ENCODE measurements around the gene COL6A5. TPM values are rescaled to one million over a fixed set of nuclear protein-coding genes. Genes with fewer than 3 reads are reported as not detected.
"Not testable (repeated sequence)": the region's sequence is repeated elsewhere in the genome, so short reads cannot be mapped to it uniquely, and the experiment has no call there.

COL6A5 gene
- polyA plus RNA-seq, 4 donors, result 0.03 to 0.13 (median 0.05) TPM

GRCh38 chr3:130383424-130383823 is 38.0 kb downstream of the COL6A5 start:
- no peak for DNase-seq (ENCODE audit: low read depth in 4 of 4, low spot score in 2 of 4)

- DNase-seq (ENCODE audit: low read depth in 4 of 4, low spot score in 2 of 4), result no peak
Measured at GRCh38 chr3:130384476-130385025, 39.1 kb downstream of the COL6A5 start.

- DNase-seq (ENCODE audit: low read depth in 4 of 4, low spot score in 2 of 4), result no peak
Measured at GRCh38 chr3:130386604-130387263, 41.3 kb downstream of the COL6A5 start.

- no peak for DNase-seq (ENCODE audit: low read depth in 4 of 4, low spot score in 2 of 4)
Measured at GRCh38 chr3:130389743-130390478, 44.4 kb downstream of the COL6A5 start.

- DNase-seq (ENCODE audit: low read depth in 4 of 4, low spot score in 2 of 4), result no peak
Measured at GRCh38 chr3:130392266-130392665, 46.8 kb downstream of the COL6A5 start.

GRCh38 chr3:130393594-130393993 is 48.1 kb downstream of the COL6A5 start:
- no peak for DNase-seq (ENCODE audit: low read depth in 4 of 4, low spot score in 2 of 4)

GRCh38 chr3:130395331-130395730 is 49.9 kb downstream of the COL6A5 start:
- DNase-seq (ENCODE audit: low read depth in 4 of 4, low spot score in 2 of 4), result no peak

GRCh38 chr3:130395916-130396315 is 50.4 kb downstream of the COL6A5 start:
- no peak for DNase-seq (ENCODE audit: low read depth in 4 of 4, low spot score in 2 of 4)

GRCh38 chr3:130404401-130404800 is 58.9 kb downstream of the COL6A5 start:
- no peak for DNase-seq (ENCODE audit: low read depth in 4 of 4, low spot score in 2 of 4)

GRCh38 chr3:130405956-130406355 is 60.5 kb downstream of the COL6A5 start:
- no peak for DNase-seq (ENCODE audit: low read depth in 4 of 4, low spot score in 2 of 4)

- not testable (repeated sequence) for DNase-seq (ENCODE audit: low read depth in 4 of 4, low spot score in 2 of 4)
Measured at GRCh38 chr3:130408253-130408652, 62.8 kb downstream of the COL6A5 start.

- DNase-seq (ENCODE audit: low read depth in 4 of 4, low spot score in 2 of 4), result no peak
Measured at GRCh38 chr3:130411320-130411719, 65.8 kb downstream of the COL6A5 start.

- no peak for DNase-seq (ENCODE audit: low read depth in 4 of 4, low spot score in 2 of 4)
Measured at GRCh38 chr3:130412991-130413560, 67.6 kb downstream of the COL6A5 start.

GRCh38 chr3:130414457-130414856 is 69.0 kb downstream of the COL6A5 start:
- no peak for DNase-seq (ENCODE audit: low read depth in 4 of 4, low spot score in 2 of 4)

- DNase-seq (ENCODE audit: low read depth in 4 of 4, low spot score in 2 of 4), result no peak
Measured at GRCh38 chr3:130420466-130420865, 75.0 kb downstream of the COL6A5 start.

- DNase-seq (ENCODE audit: low read depth in 4 of 4, low spot score in 2 of 4), result no peak
Measured at GRCh38 chr3:130423064-130423463, 77.6 kb downstream of the COL6A5 start.

GRCh38 chr3:130424837-130425236 is 79.4 kb downstream of the COL6A5 start:
- DNase-seq (ENCODE audit: low read depth in 4 of 4, low spot score in 2 of 4), result no peak

GRCh38 chr3:130425484-130425883 is 80.0 kb downstream of the COL6A5 start:
- DNase-seq (ENCODE audit: low read depth in 4 of 4, low spot score in 2 of 4), result peak in 2 of 4 donors; percentile 7 to 29

GRCh38 chr3:130426206-130426605 is 80.7 kb downstream of the COL6A5 start:
- peak in 1 of 4 donors; percentile 19 for DNase-seq (ENCODE audit: low read depth in 4 of 4, low spot score in 2 of 4)

- DNase-seq (ENCODE audit: low read depth in 4 of 4, low spot score in 2 of 4), result no peak
Measured at GRCh38 chr3:130428871-130429712, 83.6 kb downstream of the COL6A5 start.

- DNase-seq (ENCODE audit: low read depth in 4 of 4, low spot score in 2 of 4), result no peak
Measured at GRCh38 chr3:130429713-130430023, 84.2 kb downstream of the COL6A5 start.

Data from left renal cortex interstitium (tissue), 4 donors.